HCT116 (cell line): ENCODE measurements around the gene TYRP1. TPM values are rescaled to one million over a fixed set of nuclear protein-coding genes. Genes with fewer than 3 reads are reported as not detected.

ENCODE experiments used
- ATAC-seq: fragments of 200-7000 bp; cut with Tn5 transposase; 2 replicates; pipeline ENCODE4 v1.9.1; 2020; ENCODE audit warnings: mild to moderate bottlenecking, moderate library complexity
- BruUV-seq: library from RNA; stranded (reverse); fragments of 400-500 nt; replicated peaks from 2 replicates; lab custom pipeline; 2021; lab: Mats Ljungman, UMichigan
- CTCF ChIA-PET: fragments of 300-600 bp; sonication (Branson Sonifier 250); formaldehyde crosslinking; loops from one replicate; lab custom pipeline; 2021; ENCODE audit warnings: antibody characterized with exemption; lab: Charles Lee
- POLR2A ChIA-PET: fragments of 300-600, 350-600 bp; sonication (Branson Sonifier 250); formaldehyde crosslinking; loops from one replicate; lab custom pipeline; 2021; ENCODE audit warnings: antibody characterized with exemption; lab: Charles Lee
- RAD21 ChIA-PET, 2 experiments: fragments of 300-600 bp; sonication (Branson Sonifier 250); formaldehyde crosslinking; loops; one replicate each; lab custom pipeline; 2023; ENCODE audit warnings: low total read pairs in 2 of 2; ENCODE audit not compliant: uncharacterized antibody in 2 of 2, unreplicated experiment in 2 of 2, low non-redundant PET in 1 of 2; lab: Charles Lee
- DNase-seq: peaks from one replicate; pipeline ENCODE4 v3.0.0-alpha.2; 2010; ENCODE audit warnings: low read depth, low spot score
- H2AFZ ChIP-seq: fragments of 200-600 bp; shearing (Covaris generic), sonication (generic); 2 replicates; pipeline ENCODE4 v1.6.1; 2017; ENCODE audit warnings: low read depth, mixed run types, mixed read lengths, antibody characterized with exemption, low read length; ENCODE audit not compliant: poor library complexity, severe bottlenecking
- H3K27ac ChIP-seq: 2 replicates; pipeline ENCODE4 v1.5.1; 2012; ENCODE audit warnings: low read depth, low read length
- H3K27me3 ChIP-seq: fragments of 200-600 bp; sonication (generic); 2 replicates; pipeline ENCODE4 v1.6.1; 2016; ENCODE audit warnings: mixed run types, low read length, mixed read lengths; ENCODE audit not compliant: insufficient read depth
- H3K36me3 ChIP-seq, 2 experiments: fragments of 200-500 bp in 1 of 2; fragments of 200-600 bp in 1 of 2; sonication (Bioruptor generic) in 1 of 2; sonication (generic) in 1 of 2; 2 replicates each; pipeline versions ENCODE4 v1.5.1 to v1.6.1; 2014 to 2016; ENCODE audit warnings: low read length in 2 of 2, inconsistent platforms in 1 of 2, mixed read lengths in 1 of 2, mixed run types in 1 of 2; ENCODE audit not compliant: insufficient read depth in 2 of 2, control insufficient read depth in 1 of 2
- H3K4me1 ChIP-seq, 2 experiments: fragments of 200-600 bp in 1 of 2; sonication (generic) in 1 of 2; 2 replicates each; pipeline versions ENCODE4 v1.5.1 to v1.6.1; 2012 to 2017; ENCODE audit warnings: low read length in 2 of 2, inconsistent platforms in 1 of 2, mild to moderate bottlenecking in 1 of 2, mixed read lengths in 1 of 2, mixed run types in 1 of 2, moderate library complexity in 1 of 2; ENCODE audit not compliant: insufficient read depth in 2 of 2, control insufficient read depth in 1 of 2
- H3K4me2 ChIP-seq: fragments of 200-600 bp; sonication (generic); 2 replicates; pipeline ENCODE4 v1.6.1; 2017; ENCODE audit warnings: mixed run types, low read length, mixed read lengths
- H3K4me3 ChIP-seq, 2 experiments: fragments of 200-600 bp in 1 of 2; sonication (generic) in 1 of 2; replicated peaks in 1 of 2; 2 replicates each; pipeline ENCODE4 v1.5.1; 2011 to 2016; ENCODE audit warnings: low read length in 2 of 2, control low read depth in 1 of 2, low read depth in 1 of 2, mild to moderate bottlenecking in 1 of 2, mixed read lengths in 1 of 2, mixed run types in 1 of 2
- H3K79me2 ChIP-seq: fragments of 200-600 bp; sonication (generic); 2 replicates; pipeline ENCODE4 v1.6.1; 2017; ENCODE audit warnings: mild to moderate bottlenecking, mixed run types, low read length, moderate library complexity, mixed read lengths; ENCODE audit not compliant: insufficient read depth
- H3K9ac ChIP-seq: fragments of 200-600 bp; sonication (generic); 2 replicates; pipeline ENCODE4 v1.6.1; 2016; ENCODE audit warnings: low read length, mixed read lengths
- H3K9me2 ChIP-seq: fragments of 200-600 bp; sonication (generic), shearing (Covaris generic); 2 replicates; pipeline ENCODE4 v1.6.1; 2017; ENCODE audit warnings: mixed run types, mild to moderate bottlenecking, moderate library complexity; ENCODE audit not compliant: insufficient read depth
- H3K9me3 ChIP-seq, 2 experiments: fragments of 200-500 bp in 1 of 2; fragments of 200-600 bp in 1 of 2; sonication (Bioruptor generic) in 1 of 2; sonication (generic) in 1 of 2; 2 replicates each; pipeline ENCODE4 v1.6.1; 2014 to 2017; ENCODE audit warnings: low read length in 2 of 2, mixed read lengths in 2 of 2, inconsistent platforms in 1 of 2, low read depth in 1 of 2, mild to moderate bottlenecking in 1 of 2, mixed run types in 1 of 2, moderate library complexity in 1 of 2; ENCODE audit not compliant: control insufficient read depth in 1 of 2, insufficient read depth in 1 of 2
- H4K20me1 ChIP-seq: fragments of 200-600 bp; sonication (generic), shearing (Covaris generic); 2 replicates; pipeline ENCODE4 v1.6.1; 2017; ENCODE audit warnings: mixed run types, mild to moderate bottlenecking, moderate library complexity; ENCODE audit not compliant: insufficient read depth
- EGR1 ChIP-seq: IDR thresholded peaks from 2 replicates; pipeline ENCODE4 v1.6.1; 2012; ENCODE audit warnings: low read depth
- ELF1 ChIP-seq: IDR thresholded peaks from 2 replicates; pipeline ENCODE4 v1.6.1; 2012; ENCODE audit warnings: low read depth, borderline replicate concordance
- EZH2phosphoT487 ChIP-seq: fragments of 200-600 bp; IDR thresholded peaks from 2 replicates; pipeline ENCODE4 v1.6.1; 2018; ENCODE audit warnings: antibody characterized with exemption, borderline replicate concordance
- FOSL1 ChIP-seq: IDR thresholded peaks from 2 replicates; pipeline ENCODE4 v1.6.1; 2012; ENCODE audit warnings: low read depth
- POLR2A ChIP-seq: IDR thresholded peaks from 2 replicates; pipeline ENCODE4 v1.7.0; 2011; ENCODE audit warnings: borderline replicate concordance; ENCODE audit not compliant: insufficient read depth, insufficient read length; ENCODE audit errors: extremely low read depth
- POLR2AphosphoS5 ChIP-seq: IDR thresholded peaks from 2 replicates; pipeline ENCODE4 v1.6.1; 2011; ENCODE audit warnings: mild to moderate bottlenecking, low read depth, low read length, moderate library complexity
- RAD21 ChIP-seq: IDR thresholded peaks from 2 replicates; pipeline ENCODE4 v1.6.1; 2012; ENCODE audit warnings: low read depth, mild to moderate bottlenecking
- SIN3A ChIP-seq: IDR thresholded peaks from 2 replicates; pipeline ENCODE4 v1.6.1; 2012; ENCODE audit warnings: low read depth
- SP1 ChIP-seq: IDR thresholded peaks from 2 replicates; pipeline ENCODE4 v1.6.1; 2012; ENCODE audit warnings: low read depth
- SRF ChIP-seq: IDR thresholded peaks from 2 replicates; pipeline ENCODE4 v1.6.1; 2012; ENCODE audit warnings: low read depth
- TCF7L2 ChIP-seq: IDR thresholded peaks from 2 replicates; pipeline ENCODE4 v1.7.0; 2011; ENCODE audit warnings: borderline replicate concordance, inconsistent platforms; ENCODE audit not compliant: insufficient read depth, insufficient read length; ENCODE audit errors: extremely low read depth
- ZNF274 ChIP-seq: fragments of 200-500 bp; sonication (Bioruptor generic); IDR thresholded peaks from 2 replicates; pipeline ENCODE4 v1.6.1; 2014; ENCODE audit warnings: mild to moderate bottlenecking, low read depth, low read length, inconsistent platforms
- intact Hi-C: fragments of 100-400 bp; cut with micrococcal nuclease; formaldehyde crosslinking; loops from 2 replicates; pipeline ENCODE4 v1.10.0; 2022
- total RNA-seq: library from RNA; stranded (reverse); gene quantifications from one replicate; pipeline ENCODE4 v1.2.1, GENCODE V29; 2021; ENCODE audit not compliant: unreplicated experiment
- TF ChIP-seq, protein P1 (sequence below): IDR thresholded peaks from 2 replicates; pipeline ENCODE4 v1.6.1; 2012; ENCODE audit warnings: low read depth
- TF ChIP-seq, protein P2 (sequence below): IDR thresholded peaks from 2 replicates; pipeline ENCODE4 v1.6.1; 2012
- TF ChIP-seq, protein P3 (sequence below): IDR thresholded peaks from 2 replicates; pipeline ENCODE4 v1.6.1; 2012

The TYRP1 gene
- total RNA-seq, 1 experiment from 2014 or later = not detected

DNA sequence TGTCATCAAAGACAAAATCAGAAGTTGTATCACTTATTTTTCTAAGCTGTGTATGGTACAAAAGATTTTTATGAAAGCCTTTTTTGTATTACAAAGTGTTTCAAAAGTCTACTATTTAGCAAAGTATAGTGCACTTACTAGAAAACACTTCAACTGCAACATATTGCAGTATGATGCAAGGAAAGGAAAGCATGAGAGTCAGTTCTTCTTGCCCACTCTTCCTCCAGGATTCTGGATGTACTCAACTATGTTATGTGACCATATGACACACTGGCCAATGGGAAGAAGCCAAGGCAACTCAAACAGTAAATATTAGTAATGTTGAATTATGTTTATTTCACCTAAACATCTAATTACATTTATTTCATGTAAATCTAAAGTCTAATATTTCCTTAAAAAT, 49.5 kb upstream of the TYRP1 start:
- BruUV-seq = no TSS peak
- Histone ChIP-seq H3K4me3 (no peak overlapping the region), H3K9ac (no peak overlapping the region), H3K9me3 (no peaks in the 10 kb centered on the region), H3K79me2 (no peaks in the 10 kb centered on the region), H3K27ac (no peak overlapping the region), H3K4me2 (no peak overlapping the region), H2AFZ (no peak overlapping the region), H3K4me1 (no peaks in the 10 kb centered on the region), H4K20me1 (no peaks in the 10 kb centered on the region), H3K9me2 (no peaks in the 10 kb centered on the region), H3K36me3 (no peaks in the 10 kb centered on the region), H3K27me3 (no peaks in the 10 kb centered on the region)
- intact Hi-C loops = no loop called here
- POLR2A ChIA-PET = no interaction called here
- RAD21 ChIA-PET = no interaction called here
- TF ChIP-seq POLR2A (no peak), FOSL1 (no peak)
- ATAC-seq = no peak
- CTCF ChIA-PET = no interaction called here
- no peak for DNase-seq

DNA sequence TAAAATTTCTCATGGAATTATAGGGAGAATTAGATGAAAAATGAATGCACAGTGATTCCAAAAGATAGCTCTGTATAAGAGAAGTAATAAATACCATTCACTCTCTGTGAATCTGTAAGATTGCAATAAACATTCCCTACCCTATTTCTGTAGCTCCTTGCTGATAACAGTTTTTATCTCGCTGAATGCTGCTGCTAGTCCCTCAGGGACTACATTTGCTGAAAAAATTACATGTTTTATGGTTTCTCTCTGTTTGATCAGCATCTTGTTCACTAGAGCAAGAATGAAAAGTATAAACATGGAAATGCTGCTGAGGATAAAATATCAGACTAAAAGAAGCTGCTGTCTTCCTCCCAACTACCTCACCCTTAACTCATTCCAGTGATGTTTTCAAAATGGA, 44.3 kb upstream of the TYRP1 start:
- H3K4me1 ChIP-seq = no peaks in the 10 kb centered on the region
- H3K4me2 ChIP-seq = no peak overlapping the region
- TF ChIP-seq SP1 = no peak
- TF ChIP-seq ELF1 = no peak
- no peak for TF ChIP-seq SRF
- no peak for TF ChIP-seq FOSL1
- TF ChIP-seq SIN3A = no peak
- TF ChIP-seq, protein P1, sequence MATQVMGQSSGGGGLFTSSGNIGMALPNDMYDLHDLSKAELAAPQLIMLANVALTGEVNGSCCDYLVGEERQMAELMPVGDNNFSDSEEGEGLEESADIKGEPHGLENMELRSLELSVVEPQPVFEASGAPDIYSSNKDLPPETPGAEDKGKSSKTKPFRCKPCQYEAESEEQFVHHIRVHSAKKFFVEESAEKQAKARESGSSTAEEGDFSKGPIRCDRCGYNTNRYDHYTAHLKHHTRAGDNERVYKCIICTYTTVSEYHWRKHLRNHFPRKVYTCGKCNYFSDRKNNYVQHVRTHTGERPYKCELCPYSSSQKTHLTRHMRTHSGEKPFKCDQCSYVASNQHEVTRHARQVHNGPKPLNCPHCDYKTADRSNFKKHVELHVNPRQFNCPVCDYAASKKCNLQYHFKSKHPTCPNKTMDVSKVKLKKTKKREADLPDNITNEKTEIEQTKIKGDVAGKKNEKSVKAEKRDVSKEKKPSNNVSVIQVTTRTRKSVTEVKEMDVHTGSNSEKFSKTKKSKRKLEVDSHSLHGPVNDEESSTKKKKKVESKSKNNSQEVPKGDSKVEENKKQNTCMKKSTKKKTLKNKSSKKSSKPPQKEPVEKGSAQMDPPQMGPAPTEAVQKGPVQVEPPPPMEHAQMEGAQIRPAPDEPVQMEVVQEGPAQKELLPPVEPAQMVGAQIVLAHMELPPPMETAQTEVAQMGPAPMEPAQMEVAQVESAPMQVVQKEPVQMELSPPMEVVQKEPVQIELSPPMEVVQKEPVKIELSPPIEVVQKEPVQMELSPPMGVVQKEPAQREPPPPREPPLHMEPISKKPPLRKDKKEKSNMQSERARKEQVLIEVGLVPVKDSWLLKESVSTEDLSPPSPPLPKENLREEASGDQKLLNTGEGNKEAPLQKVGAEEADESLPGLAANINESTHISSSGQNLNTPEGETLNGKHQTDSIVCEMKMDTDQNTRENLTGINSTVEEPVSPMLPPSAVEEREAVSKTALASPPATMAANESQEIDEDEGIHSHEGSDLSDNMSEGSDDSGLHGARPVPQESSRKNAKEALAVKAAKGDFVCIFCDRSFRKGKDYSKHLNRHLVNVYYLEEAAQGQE = no peak
- no peak for TF ChIP-seq ZNF274
- TF ChIP-seq, protein P2, sequence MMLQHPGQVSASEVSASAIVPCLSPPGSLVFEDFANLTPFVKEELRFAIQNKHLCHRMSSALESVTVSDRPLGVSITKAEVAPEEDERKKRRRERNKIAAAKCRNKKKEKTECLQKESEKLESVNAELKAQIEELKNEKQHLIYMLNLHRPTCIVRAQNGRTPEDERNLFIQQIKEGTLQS = no peak
- no peak for TF ChIP-seq EZH2phosphoT487
- TF ChIP-seq POLR2A = no peak
- TF ChIP-seq, protein P3, sequence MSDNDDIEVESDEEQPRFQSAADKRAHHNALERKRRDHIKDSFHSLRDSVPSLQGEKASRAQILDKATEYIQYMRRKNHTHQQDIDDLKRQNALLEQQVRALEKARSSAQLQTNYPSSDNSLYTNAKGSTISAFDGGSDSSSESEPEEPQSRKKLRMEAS = no peak
- TF ChIP-seq POLR2AphosphoS5 = no peak
- TF ChIP-seq EGR1 = no peak
- TF ChIP-seq TCF7L2 = no peak
- TF ChIP-seq RAD21 = no peak
- H3K9me2 ChIP-seq = no peaks in the 10 kb centered on the region
- H2AFZ ChIP-seq = no peak overlapping the region
- H3K4me3 ChIP-seq = no peak overlapping the region
- no peaks in the 10 kb centered on the region for H3K79me2 ChIP-seq
- RAD21 ChIA-PET = no interaction called here
- ATAC-seq = no peak
- no peaks in the 10 kb centered on the region for H3K36me3 ChIP-seq
- H3K27ac ChIP-seq = no peak overlapping the region
- DNase-seq = no peak
- H4K20me1 ChIP-seq = no peaks in the 10 kb centered on the region
- POLR2A ChIA-PET = no interaction called here
- intact Hi-C loops = no loop called here
- H3K27me3 ChIP-seq = no peaks in the 10 kb centered on the region
- BruUV-seq = no TSS peak
- H3K9me3 ChIP-seq = no peaks in the 10 kb centered on the region
- CTCF ChIA-PET = no interaction called here
- no peak overlapping the region for H3K9ac ChIP-seq
